NCI-H446 (cell line): ENCODE data around the gene PTPRB.
"Not testable (repeated sequence)": the region's sequence is repeated elsewhere in the genome, so short reads cannot be mapped to it uniquely, and the experiment has no call there.

Experiments
- DNase-seq, 2 experiments: peaks; one replicate each; lab custom pipeline; 2025; lab: John Stamatoyannopoulos, UW

PTPRB gene

GRCh38 chr12:70540996-70541395 lies 96.2 kb downstream of the PTPRB start:
- no peak for DNase-seq

- DNase-seq: no peak
Measured at GRCh38 chr12:70536650-70537049, 100.6 kb downstream of the PTPRB start.

GRCh38 chr12:70535896-70536374 lies 101.3 kb downstream of the PTPRB start:
- DNase-seq: no peak

- no peak for DNase-seq
Measured at GRCh38 chr12:70534466-70534865, 102.8 kb downstream of the PTPRB start.

GRCh38 chr12:70529647-70530046 lies 107.6 kb downstream of the PTPRB start:
- DNase-seq: no peak

- no peak for DNase-seq
Measured at GRCh38 chr12:70520847-70521246, 116.4 kb downstream of the PTPRB start.

- DNase-seq: no peak
Measured at GRCh38 chr12:70513426-70513825, 123.8 kb downstream of the PTPRB start.

- DNase-seq: no peak
Measured at GRCh38 chr12:70508178-70508577, 129.1 kb downstream of the PTPRB start.

GRCh38 chr12:70507442-70507841 lies 129.8 kb downstream of the PTPRB start:
- DNase-seq: no peak

GRCh38 chr12:70497508-70497907 lies 139.7 kb downstream of the PTPRB start:
- no peak for DNase-seq

GRCh38 chr12:70492904-70493303 lies 144.3 kb downstream of the PTPRB start:
- not testable (repeated sequence) for DNase-seq

- not testable (repeated sequence) for DNase-seq
Measured at GRCh38 chr12:70490928-70491327, 146.3 kb downstream of the PTPRB start.

GRCh38 chr12:70487440-70487839 lies 149.8 kb downstream of the PTPRB start:
- DNase-seq: no peak

GRCh38 chr12:70486588-70486987 lies 150.6 kb downstream of the PTPRB start:
- DNase-seq: no peak

- no peak for DNase-seq
Measured at GRCh38 chr12:70485704-70486103, 151.5 kb downstream of the PTPRB start.

GRCh38 chr12:70484464-70484863 lies 152.8 kb downstream of the PTPRB start:
- DNase-seq: no peak

- DNase-seq: no peak
Measured at GRCh38 chr12:70482764-70483163, 154.5 kb downstream of the PTPRB start.

- no peak for DNase-seq
Measured at GRCh38 chr12:70469221-70469820, 167.9 kb downstream of the PTPRB start.

- DNase-seq: no peak
Measured at GRCh38 chr12:70468741-70469140, 168.5 kb downstream of the PTPRB start.

- DNase-seq: no peak
Measured at GRCh38 chr12:70467918-70468733, 169.1 kb downstream of the PTPRB start.

- no peak for DNase-seq
Measured at GRCh38 chr12:70467476-70467875, 169.8 kb downstream of the PTPRB start.

GRCh38 chr12:70466753-70467152 lies 170.5 kb downstream of the PTPRB start:
- no peak for DNase-seq
